Progenitor cell of endocrine pancreas (in vitro differentiated cells): ENCODE results near the gene TMC6. TPM values are rescaled to one million over a fixed set of nuclear protein-coding genes. Genes with fewer than 3 reads are reported as not detected.

Experiments used
- DNase-seq: peaks from one replicate; pipeline ENCODE4 v3.0.0; 2021; ENCODE audit warnings: low spot score; ENCODE audit not compliant: unreplicated experiment
- H3K27ac Mint-ChIP-seq: 2 replicates; pipeline ENCODE4 v1.8.0; 2021; ENCODE audit warnings: mild to moderate bottlenecking, moderate library complexity, mixed read lengths
- H3K27me3 Mint-ChIP-seq: 2 replicates; pipeline ENCODE4 v1.8.0; 2021; ENCODE audit warnings: mixed read lengths
- H3K36me3 Mint-ChIP-seq: 2 replicates; pipeline ENCODE4 v1.8.0; 2022; ENCODE audit warnings: mixed read lengths; ENCODE audit not compliant: insufficient read depth
- H3K4me1 Mint-ChIP-seq: 2 replicates; pipeline ENCODE4 v1.8.0; 2021; ENCODE audit warnings: low read depth, mixed read lengths
- H3K4me3 Mint-ChIP-seq: 2 replicates; pipeline ENCODE4 v1.8.0; 2021; ENCODE audit warnings: low read depth, mild to moderate bottlenecking, moderate library complexity, mixed read lengths
- H3K9me3 Mint-ChIP-seq: 2 replicates; pipeline ENCODE4 v1.8.0; 2021; ENCODE audit warnings: low read depth, mixed read lengths
- CTCF ChIP-seq: fragments of 200-600 bp; sonication (generic); IDR thresholded peaks from one replicate; pipeline ENCODE4 v1.5.0; 2021; ENCODE audit warnings: antibody characterized with exemption, mild to moderate bottlenecking; ENCODE audit not compliant: unreplicated experiment
- total RNA-seq: library from RNA; stranded (reverse); gene quantifications from 2 replicates; pipeline ENCODE4 v1.2.1, GENCODE V29; 2021

Gene TMC6
- total RNA-seq, 1 donor from 2014 or later = 134 TPM

DNA sequence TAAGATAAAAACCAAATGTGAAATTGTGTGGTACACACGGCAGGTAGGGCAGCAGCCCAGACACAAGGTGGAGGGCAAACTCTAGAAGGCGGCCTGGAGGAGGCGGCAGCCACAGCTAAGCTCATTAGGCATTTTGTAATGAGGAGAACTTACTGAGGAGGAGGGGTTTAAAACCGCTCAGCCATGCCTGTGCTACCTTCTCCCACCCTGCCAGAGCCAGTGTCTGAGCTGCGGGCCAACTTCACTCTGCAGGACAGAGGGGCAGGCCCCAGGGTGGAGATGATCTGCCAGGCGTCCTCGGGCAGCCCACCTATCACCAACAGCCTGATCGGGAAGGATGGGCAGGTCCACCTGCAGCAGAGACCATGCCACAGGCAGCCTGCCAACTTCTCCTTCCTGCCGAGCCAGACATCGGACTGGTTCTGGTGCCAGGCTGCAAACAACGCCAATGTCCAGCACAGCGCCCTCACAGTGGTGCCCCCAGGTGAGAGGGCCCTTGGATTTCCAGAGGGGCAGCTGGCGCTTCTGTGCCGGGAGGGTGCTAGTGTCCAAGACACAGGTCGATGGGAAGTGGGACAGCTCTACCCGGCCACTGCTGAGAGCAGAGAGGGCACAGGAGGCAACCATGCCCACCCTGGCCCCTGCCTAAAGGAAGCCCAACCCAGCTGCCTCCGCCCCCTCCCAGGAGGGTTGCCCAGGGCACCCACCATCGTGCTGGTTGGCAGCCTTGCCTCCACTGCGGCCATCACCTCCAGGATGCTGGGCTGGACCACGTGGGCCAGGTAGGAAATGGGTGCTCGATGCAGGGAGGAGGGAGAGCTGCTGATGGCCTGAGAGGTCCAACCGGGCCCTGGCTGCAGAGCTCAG lies 35.6 kb upstream of the TMC6 start:
- no peak overlapping the region for H3K27ac Mint-ChIP-seq
- H3K36me3 Mint-ChIP-seq = no peaks in the 10 kb centered on the region
- no peaks in the 10 kb centered on the region for H3K4me1 Mint-ChIP-seq
- no peak overlapping the region for H3K4me3 Mint-ChIP-seq
- no peaks in the 10 kb centered on the region for H3K27me3 Mint-ChIP-seq
- H3K9me3 Mint-ChIP-seq = no peaks in the 10 kb centered on the region
- DNase-seq = no peak
- TF ChIP-seq CTCF = no peak

GRCh38 chr17:78159575-78160158 lies 31.1 kb upstream of the TMC6 start:
- Mint-ChIP-seq H3K4me3 (no peak overlapping the region), H3K27me3 (no peaks in the 10 kb centered on the region), H3K4me1 (no peaks in the 10 kb centered on the region), H3K36me3 (no peaks in the 10 kb centered on the region), H3K27ac (no peak overlapping the region), H3K9me3 (no peaks in the 10 kb centered on the region)
- TF ChIP-seq CTCF = no peak
- no peak for DNase-seq

DNA sequence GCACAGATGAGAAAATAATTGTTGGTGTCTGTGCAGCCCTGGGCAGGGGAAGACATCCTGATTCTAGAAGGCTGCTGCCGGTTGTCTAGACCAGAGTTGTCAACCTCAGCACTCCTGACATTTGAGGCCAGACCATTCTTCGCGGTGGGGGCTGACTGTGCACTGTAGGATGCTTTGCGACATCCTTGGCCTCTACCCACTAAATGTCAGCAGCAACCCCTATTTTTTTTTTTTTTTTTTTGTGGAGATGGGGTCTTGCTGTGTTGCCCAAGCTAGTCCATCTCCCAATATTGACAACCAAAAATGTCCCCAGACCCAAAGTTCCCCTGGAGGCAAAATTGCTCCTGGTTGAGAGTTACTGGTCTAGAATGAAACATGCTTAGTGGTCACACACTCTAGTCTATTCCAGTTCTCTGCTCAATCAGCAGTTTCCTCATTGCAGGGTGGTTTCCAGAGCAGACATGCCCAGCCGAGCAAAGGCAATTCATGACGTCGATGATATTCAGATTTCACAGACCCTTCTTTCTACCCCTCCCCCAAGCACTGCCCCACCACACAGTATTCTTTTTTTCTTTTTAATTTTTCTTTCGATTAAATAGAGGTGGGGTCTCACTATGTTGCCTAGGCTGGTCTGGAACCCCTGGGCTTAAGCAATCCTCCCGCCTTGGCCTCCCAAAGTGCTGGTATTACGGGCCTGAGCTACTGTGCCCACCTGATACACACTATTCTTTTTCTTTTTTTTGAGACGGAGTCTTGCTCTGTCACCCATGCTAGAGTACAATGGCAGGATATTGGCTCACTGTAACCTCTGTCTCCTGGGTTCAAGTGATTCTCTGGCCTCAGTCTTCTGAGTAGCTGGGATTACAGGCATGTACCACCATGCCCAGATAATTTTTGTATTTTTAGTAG lies 26.6 kb upstream of the TMC6 start:
- TF ChIP-seq CTCF = no peak
- H3K4me3 Mint-ChIP-seq = no peak overlapping the region
- H3K9me3 Mint-ChIP-seq = no peaks in the 10 kb centered on the region
- no peaks in the 10 kb centered on the region for H3K36me3 Mint-ChIP-seq
- no peaks in the 10 kb centered on the region for H3K27me3 Mint-ChIP-seq
- H3K27ac Mint-ChIP-seq = no peak overlapping the region
- H3K4me1 Mint-ChIP-seq = peaks cover 12% of the 10 kb centered on the region
- DNase-seq = no peak

- no peak for TF ChIP-seq CTCF
- no peak for DNase-seq
- Mint-ChIP-seq H3K27me3 (no peaks in the 10 kb centered on the region), H3K4me3 (no peak overlapping the region), H3K36me3 (no peaks in the 10 kb centered on the region), H3K27ac (peak overlapping the region; percentile 62), H3K9me3 (no peaks in the 10 kb centered on the region), H3K4me1 (peaks cover 14% of the 10 kb centered on the region)
These were observed 23.0 kb upstream of the TMC6 start for GRCh38 chr17:78151514-78152008.
